A549 (cell line): ENCODE measurements around the gene TMEM135. TPM values are rescaled to one million over a fixed set of nuclear protein-coding genes. Genes with fewer than 3 reads are reported as not detected.
"Not testable (repeated sequence)": the region's sequence is repeated elsewhere in the genome, so short reads cannot be mapped to it uniquely, and the experiment has no call there.

Experiments
- ATAC-seq, 2 experiments: fragments of 200-7000 bp in 1 of 2; fragments of >200 bp in 1 of 2; cut with Nextera tagmentation in 1 of 2; cut with Tn5 transposase in 1 of 2; 3 replicates each; pipeline versions ENCODE4 v1.8.0 to v1.9.1; 2018 to 2020; ENCODE audit warnings: mild to moderate bottlenecking in 1 of 2, moderate library complexity in 1 of 2
- CTCF ChIA-PET: fragments of 300-600 bp; sonication (Branson Sonifier 250); formaldehyde crosslinking; extraction: SDS; loops from one replicate; lab custom pipeline; 2021; ENCODE audit warnings: antibody characterized with exemption, inconsistent platforms; lab: Yijun Ruan, JAX
- POLR2A ChIA-PET: fragments of 350-600 bp; formaldehyde crosslinking; extraction: SDS; loops from one replicate; lab custom pipeline; 2021; ENCODE audit warnings: antibody characterized with exemption, inconsistent platforms; lab: Yijun Ruan, JAX
- DNase-seq, 2 experiments: peaks; one replicate each; pipeline versions ENCODE4 v3.0.0 to v3.0.0-alpha.2; 2011 to 2016; ENCODE audit warnings: low read depth in 1 of 2, low spot score in 1 of 2
- FAIRE-seq: peaks from 2 replicates; lab custom pipeline; 2011; peaks lifted over from hg19 to GRCh38; lab: Jason Lieb, UNC
- H3K27ac ChIP-seq, 2 experiments: fragments of >200 bp; sonication (Bioruptor Twin); formaldehyde crosslinking; 3 replicates each; pipeline ENCODE4 v1.5.1; 2016 to 2017
- H3K4me1 ChIP-seq: fragments of >200 bp; sonication (Bioruptor Twin); formaldehyde crosslinking; 3 replicates; pipeline ENCODE4 v1.6.1; 2016
- H3K4me2 ChIP-seq: fragments of >200 bp; sonication (Bioruptor Twin); formaldehyde crosslinking; 3 replicates; pipeline ENCODE4 v1.6.1; 2016
- H3K4me3 ChIP-seq: fragments of >200 bp; sonication (Bioruptor Twin); formaldehyde crosslinking; 3 replicates; pipeline ENCODE4 v1.5.1; 2016
- H3K9me3 ChIP-seq: fragments of >200 bp; sonication (Bioruptor Twin); formaldehyde crosslinking; 3 replicates; pipeline ENCODE4 v1.6.1; 2016
- BHLHE40 ChIP-seq: IDR thresholded peaks from 2 replicates; pipeline ENCODE4 v1.6.1; 2012; ENCODE audit warnings: low read depth, low read length, inconsistent platforms
- CBX8 ChIP-seq: fragments of 200-600 bp; sonication (generic); IDR thresholded peaks from 2 replicates; pipeline ENCODE4 v1.6.1; 2016
- CEBPB ChIP-seq, 2 experiments: fragments of >200 bp in 1 of 2; sonication (Bioruptor Twin) in 1 of 2; formaldehyde crosslinking in 1 of 2; IDR thresholded peaks; 2 replicates each; pipeline ENCODE4 v1.6.1; 2012 to 2016
- CHD4 ChIP-seq: fragments of 200-600 bp; sonication (generic); IDR thresholded peaks from 2 replicates; pipeline ENCODE4 v1.6.1; 2016; ENCODE audit warnings: antibody characterized with exemption, mild to moderate bottlenecking, borderline replicate concordance
- EHF ChIP-seq: fragments of 250-450 bp; sonication (Bioruptor Pico); IDR thresholded peaks from 2 replicates; pipeline ENCODE4 v1.5.0; 2020; ENCODE audit warnings: mild to moderate bottlenecking
- ESRRA ChIP-seq: fragments of 150-350 bp; IDR thresholded peaks from 2 replicates; pipeline ENCODE4 v1.6.1; 2014; ENCODE audit warnings: mild to moderate bottlenecking, low read length, borderline replicate concordance
- FOXS1 ChIP-seq: fragments of 250-450 bp; sonication (Bioruptor Pico); IDR thresholded peaks from 2 replicates; pipeline ENCODE4 v1.5.0; 2020; ENCODE audit warnings: mild to moderate bottlenecking, moderate library complexity
- GATA3 ChIP-seq: IDR thresholded peaks from 2 replicates; pipeline ENCODE4 v1.6.1; 2012; ENCODE audit warnings: borderline replicate concordance
- KDM5A ChIP-seq: fragments of 200-600 bp; sonication (generic); IDR thresholded peaks from 2 replicates; pipeline ENCODE4 v1.6.1; 2016; ENCODE audit warnings: antibody characterized with exemption, mild to moderate bottlenecking
- MAFK ChIP-seq: fragments of 450-650 bp; IDR thresholded peaks from 2 replicates; pipeline ENCODE4 v1.6.1; 2014; ENCODE audit not compliant: partially characterized antibody
- NFE2L2 ChIP-seq: fragments of 150-350 bp; conservative IDR thresholded peaks from 2 replicates; pipeline ENCODE4 v1.6.1; 2014; ENCODE audit warnings: low read length
- NPAS2 ChIP-seq: fragments of 250-450 bp; sonication (Bioruptor Pico); IDR thresholded peaks from 2 replicates; pipeline ENCODE4 v1.8.0; 2022; ENCODE audit warnings: mild to moderate bottlenecking, moderate library complexity, borderline replicate concordance
- POLR2AphosphoS2 ChIP-seq: conservative IDR thresholded peaks from 2 replicates; pipeline ENCODE4 v1.6.1; 2012; ENCODE audit warnings: low read length, improper control_type of control experiment, inconsistent platforms
- RAD21 ChIP-seq, 2 experiments: fragments of >200 bp in 1 of 2; sonication (Bioruptor Twin) in 1 of 2; formaldehyde crosslinking in 1 of 2; IDR thresholded peaks in 1 of 2; conservative IDR thresholded peaks in 1 of 2; 2 replicates in 1 of 2; 3 replicates in 1 of 2; pipeline ENCODE4 v1.6.1; 2012 to 2018; ENCODE audit warnings: inconsistent platforms in 1 of 2
- RARB ChIP-seq: fragments of 250-450 bp; sonication (Bioruptor Pico); IDR thresholded peaks from 2 replicates; pipeline ENCODE4 v1.8.0; 2021; ENCODE audit warnings: mild to moderate bottlenecking, moderate library complexity
- SMC3 ChIP-seq: fragments of >200 bp; sonication (Bioruptor Twin); formaldehyde crosslinking; IDR thresholded peaks from 3 replicates; pipeline ENCODE4 v1.6.1; 2018; ENCODE audit warnings: inconsistent platforms
- WGBS: methylation state at CpG from one replicate; pipeline ENCODE4 v1.1.6; 2017; ENCODE audit errors: missing lambda C conversion rate; 5-methylcytosine and 5-hydroxymethylcytosine counted together
- polyA plus RNA-seq, 4 experiments: library from polyadenylated mRNA; depleted of rRNA in 3 of 4; stranded (reverse); fragments of >200 nt; fragmentation: RNase III in 1 of 4; extraction: RNeasy Plus Mini Kit Qiagen cat#74134 plus additional on column Dnase treatment in 1 of 4; gene quantifications; 2 replicates in 3 of 4; 3 replicates in 1 of 4; pipeline ENCODE4 v1.2.3, GENCODE V29; 2011 to 2017
- TF ChIP-seq, protein P1 (sequence below): fragments of >200 bp; sonication (Bioruptor Twin); formaldehyde crosslinking; IDR thresholded peaks from 3 replicates; pipeline ENCODE4 v1.5.1; 2016
- TF ChIP-seq, protein P2 (sequence below): fragments of 250-450 bp; sonication (Bioruptor Pico); IDR thresholded peaks from 2 replicates; pipeline ENCODE4 v1.5.0; 2021; ENCODE audit warnings: mild to moderate bottlenecking, moderate library complexity, borderline replicate concordance

Gene TMEM135
- polyA plus RNA-seq, 2 of the 4 experiments (the other 2 are of a cell fraction) = 18.4 to 18.5 TPM

DNA sequence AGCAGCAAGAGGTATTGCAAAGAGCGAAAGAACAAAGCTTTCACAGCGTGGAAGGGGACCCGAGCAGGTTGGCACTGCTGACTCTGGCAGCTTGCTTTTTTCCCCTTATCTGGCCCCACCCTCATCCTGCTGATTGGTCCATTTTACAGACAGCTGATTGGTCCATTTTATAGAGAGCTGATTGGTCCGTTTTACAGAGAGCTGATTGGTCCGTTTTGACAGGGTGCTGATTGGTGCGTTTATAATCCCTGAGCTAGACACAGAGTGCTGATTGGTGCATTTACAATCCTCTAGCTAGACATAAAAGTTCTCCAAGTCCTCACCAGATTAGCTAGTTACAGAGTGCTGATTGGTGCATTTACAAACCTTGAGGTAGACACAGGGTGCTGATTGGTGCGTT is 247.9 kb downstream of the TMEM135 start:
- H3K4me1 ChIP-seq, H3K4me3 ChIP-seq, POLR2A ChIA-PET: not testable (repeated sequence)
- WGBS = 86% methylated on average over 7 of the region's 7 CpGs
- TF ChIP-seq MAFK = peak; percentile 3
- TF ChIP-seq, all 56 proteins: peak for 1; not testable (repeated sequence) for 55
- DNase-seq, H3K4me2 ChIP-seq, ATAC-seq, H3K9me3 ChIP-seq, H3K27ac ChIP-seq, FAIRE-seq: not testable (repeated sequence)
- CTCF ChIA-PET = interaction anchor here (1.0 to 2.4 kb wide), 4 partner anchors 291 to 415 kb away, joined by 3 to 13 read pairs (median 6); no protein-coding TSS in a partner anchor

DNA sequence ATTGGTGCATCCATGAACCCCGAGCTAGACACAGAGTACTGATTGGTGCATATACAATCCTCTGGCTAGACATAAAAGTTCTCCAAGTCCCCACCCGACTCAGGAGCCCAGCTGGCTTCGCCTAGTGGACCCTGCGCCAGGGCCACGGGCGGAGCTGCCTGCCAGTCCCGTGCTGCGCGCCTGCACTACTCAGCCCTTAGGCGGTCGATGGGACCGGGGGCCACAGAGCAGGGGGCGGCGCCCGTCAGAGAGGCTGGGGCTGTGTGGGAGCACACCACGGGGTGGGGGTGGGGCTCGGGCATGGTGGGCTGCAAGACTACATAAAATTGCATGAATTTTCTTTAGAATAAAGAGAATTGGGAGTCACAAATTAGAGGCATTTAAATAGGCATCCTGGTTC is 248.6 kb downstream of the TMEM135 start:
- ChIA-PET CTCF (interaction anchor here (1.2 to 2.4 kb wide), 2 partner anchors 291 to 347 kb away, joined by 7 to 13 read pairs; no protein-coding TSS in a partner anchor), POLR2A (no interaction called here)
- no peak for TF ChIP-seq CBX8
- TF ChIP-seq RAD21 (conservative IDR thresholded peaks at IDR 0.05 in 1 of 2, IDR thresholded peaks at IDR 0.05 in 1 of 2) = no peak
- DNase-seq = no peak
- 93% methylated on average over 13 of the region's 17 CpGs for WGBS
- Histone ChIP-seq H3K4me1 (peaks cover 4% of the 10 kb centered on the region; the same call in 2 of the 3 replicates), H3K9me3 (no peaks in the 10 kb centered on the region), H3K4me3 (no peak overlapping the region), H3K27ac (no peak overlapping the region), H3K4me2 (no peak overlapping the region)
- ATAC-seq = no peak
- no peak for FAIRE-seq

DNA sequence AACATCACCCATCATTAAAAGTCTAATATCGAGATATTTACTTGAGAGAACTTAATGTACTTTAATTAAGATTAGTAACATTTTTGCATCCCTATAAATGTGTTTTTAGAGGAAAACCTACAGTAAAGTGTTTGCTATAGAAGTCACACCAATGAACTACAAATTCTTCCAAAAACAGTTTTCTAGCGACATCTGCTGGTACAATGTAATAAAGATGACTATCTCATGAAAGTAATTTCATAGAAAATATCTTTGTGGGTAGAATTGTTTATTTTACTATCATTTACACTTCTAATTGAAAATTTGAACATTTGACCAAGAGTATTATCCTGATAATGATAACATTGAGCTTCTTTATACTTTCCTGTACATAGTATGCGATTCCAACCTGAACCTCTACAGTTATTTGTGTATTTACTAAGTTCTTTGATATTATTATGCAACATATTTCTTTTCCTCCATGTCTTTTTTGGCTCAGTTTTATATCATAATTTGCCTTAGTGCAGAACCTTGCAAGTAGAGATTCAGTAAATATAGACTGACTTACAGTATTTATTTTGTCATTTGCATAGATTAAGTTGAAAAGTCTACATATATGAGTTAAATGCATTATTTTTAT is 252.7 kb downstream of the TMEM135 start:
- Histone ChIP-seq H3K4me3 (no peak overlapping the region), H3K4me1 (no peaks in the 10 kb centered on the region), H3K27ac (no peak overlapping the region), H3K9me3 (no peaks in the 10 kb centered on the region), H3K4me2 (no peak overlapping the region)
- ChIA-PET CTCF (interaction anchor here (0.7 to 6.5 kb wide), 20 partner anchors 10 to 366 kb away, joined by 3 to 50 read pairs (median 6); partner anchors contain the start of gene FZD4), POLR2A (no interaction called here)
- FAIRE-seq = no peak
- TF ChIP-seq CHD4 (no peak), GATA3 (peak; percentile 14; the same call in 1 of the 2 replicates), FOXS1 (CRISPR knock-in tag) (no peak), SMC3 (peak; percentile 83), RAD21 (conservative IDR thresholded peaks at IDR 0.05 in 1 of 2, IDR thresholded peaks at IDR 0.05 in 1 of 2) (peak; percentile 85 to 91), CEBPB (IDR thresholded peaks at IDR 0.05) (0 out of 4 replicates have a peak, but pooled peaks of 1 of the 2 experiments have one; percentile 13)
- TF ChIP-seq, protein P1, sequence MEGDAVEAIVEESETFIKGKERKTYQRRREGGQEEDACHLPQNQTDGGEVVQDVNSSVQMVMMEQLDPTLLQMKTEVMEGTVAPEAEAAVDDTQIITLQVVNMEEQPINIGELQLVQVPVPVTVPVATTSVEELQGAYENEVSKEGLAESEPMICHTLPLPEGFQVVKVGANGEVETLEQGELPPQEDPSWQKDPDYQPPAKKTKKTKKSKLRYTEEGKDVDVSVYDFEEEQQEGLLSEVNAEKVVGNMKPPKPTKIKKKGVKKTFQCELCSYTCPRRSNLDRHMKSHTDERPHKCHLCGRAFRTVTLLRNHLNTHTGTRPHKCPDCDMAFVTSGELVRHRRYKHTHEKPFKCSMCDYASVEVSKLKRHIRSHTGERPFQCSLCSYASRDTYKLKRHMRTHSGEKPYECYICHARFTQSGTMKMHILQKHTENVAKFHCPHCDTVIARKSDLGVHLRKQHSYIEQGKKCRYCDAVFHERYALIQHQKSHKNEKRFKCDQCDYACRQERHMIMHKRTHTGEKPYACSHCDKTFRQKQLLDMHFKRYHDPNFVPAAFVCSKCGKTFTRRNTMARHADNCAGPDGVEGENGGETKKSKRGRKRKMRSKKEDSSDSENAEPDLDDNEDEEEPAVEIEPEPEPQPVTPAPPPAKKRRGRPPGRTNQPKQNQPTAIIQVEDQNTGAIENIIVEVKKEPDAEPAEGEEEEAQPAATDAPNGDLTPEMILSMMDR = peak; percentile 86
- DNase-seq = peak; percentile 42 to 59
- peak; percentile 66 to 73; a peak in 5 of 6 replicates for ATAC-seq
- WGBS = 5% methylated on average over 3 of the region's 3 CpGs

DNA sequence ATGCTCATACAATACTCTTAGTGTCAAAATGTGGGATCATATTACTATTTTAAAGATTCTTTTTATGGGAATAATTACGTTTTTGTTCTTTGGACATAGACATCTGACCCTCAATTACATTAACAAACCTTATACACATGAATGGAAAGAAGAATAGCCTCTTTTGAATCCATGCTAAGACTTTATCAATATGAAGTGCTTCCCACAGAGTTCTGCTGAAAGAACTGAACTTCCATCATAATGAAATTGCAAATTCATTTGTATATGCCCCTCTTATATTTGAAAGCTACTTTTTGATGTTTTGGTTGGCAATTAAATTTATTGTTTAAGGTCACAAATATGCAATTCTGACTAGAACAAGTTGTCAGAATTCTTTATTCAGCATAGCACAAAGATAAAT is 254.9 kb downstream of the TMEM135 start:
- FAIRE-seq (no peak), ATAC-seq (no peak), DNase-seq (no peak)
- H3K27ac ChIP-seq = no peak overlapping the region
- H3K4me2 ChIP-seq = no peak overlapping the region
- 11% methylated on average over 1 of the region's 1 CpG for WGBS
- no peak for TF ChIP-seq POLR2AphosphoS2
- no peak for TF ChIP-seq NPAS2 (CRISPR knock-in tag)
- no peak for TF ChIP-seq CHD4
- TF ChIP-seq EHF (CRISPR knock-in tag) = no peak
- TF ChIP-seq NFE2L2 = no peak
- TF ChIP-seq, protein P2, sequence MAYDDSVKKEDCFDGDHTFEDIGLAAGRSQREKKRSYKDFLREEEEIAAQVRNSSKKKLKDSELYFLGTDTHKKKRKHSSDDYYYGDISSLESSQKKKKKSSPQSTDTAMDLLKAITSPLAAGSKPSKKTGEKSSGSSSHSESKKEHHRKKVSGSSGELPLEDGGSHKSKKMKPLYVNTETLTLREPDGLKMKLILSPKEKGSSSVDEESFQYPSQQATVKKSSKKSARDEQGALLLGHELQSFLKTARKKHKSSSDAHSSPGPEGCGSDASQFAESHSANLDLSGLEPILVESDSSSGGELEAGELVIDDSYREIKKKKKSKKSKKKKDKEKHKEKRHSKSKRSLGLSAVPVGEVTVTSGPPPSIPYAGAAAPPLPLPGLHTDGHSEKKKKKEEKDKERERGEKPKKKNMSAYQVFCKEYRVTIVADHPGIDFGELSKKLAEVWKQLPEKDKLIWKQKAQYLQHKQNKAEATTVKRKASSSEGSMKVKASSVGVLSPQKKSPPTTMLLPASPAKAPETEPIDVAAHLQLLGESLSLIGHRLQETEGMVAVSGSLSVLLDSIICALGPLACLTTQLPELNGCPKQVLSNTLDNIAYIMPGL (CRISPR knock-in tag) = no peak
- no peak for TF ChIP-seq RAD21 (conservative IDR thresholded peaks at IDR 0.05 in 1 of 2, IDR thresholded peaks at IDR 0.05 in 1 of 2)
- no peak for TF ChIP-seq MAFK
- TF ChIP-seq RARB = no peak
- TF ChIP-seq KDM5A = no peak
- TF ChIP-seq ESRRA = no peak
- no peak for TF ChIP-seq BHLHE40
- H3K4me3 ChIP-seq = no peak overlapping the region
- no peaks in the 10 kb centered on the region for H3K4me1 ChIP-seq
- ChIA-PET CTCF (interaction anchor here (1.1 to 6.5 kb wide), 3 partner anchors 295 to 354 kb away, joined by 4 to 50 read pairs (median 6); no protein-coding TSS in a partner anchor), POLR2A (no interaction called here)
- H3K9me3 ChIP-seq = no peaks in the 10 kb centered on the region
